ENCODE results near the gene VWA5A.

VWA5A gene

GRCh38 chr11:124170801-124171586 lies 55.7 kb downstream of the VWA5A start:
- no peak for DNase-seq (ENCODE audit: low spot score)

- DNase-seq (ENCODE audit: low spot score) = no peak
These were observed 56.9 kb downstream of the VWA5A start for GRCh38 chr11:124172101-124172500.

- no peak for DNase-seq (ENCODE audit: low spot score)
These were observed 57.3 kb downstream of the VWA5A start for GRCh38 chr11:124172599-124172998.

GRCh38 chr11:124174001-124174583 lies 58.8 kb downstream of the VWA5A start:
- no peak for DNase-seq (ENCODE audit: low spot score)

GRCh38 chr11:124176925-124177715 lies 61.9 kb downstream of the VWA5A start:
- no peak for DNase-seq (ENCODE audit: low spot score)

- DNase-seq (ENCODE audit: low spot score) = no peak
These were observed 64.1 kb downstream of the VWA5A start for GRCh38 chr11:124179310-124179709.

GRCh38 chr11:124183068-124183467 lies 67.8 kb downstream of the VWA5A start, which contains the start of gene OR10D3:
Gene OR10D3, plus strand, starts transcription at chr11:124183345. Its CDS starts 1,925 bp downstream, at chr11:124185270.
- no peak for DNase-seq (ENCODE audit: low spot score)

GRCh38 chr11:124190298-124191139 lies 75.3 kb downstream of the VWA5A start:
- no peak for DNase-seq (ENCODE audit: low spot score)

- DNase-seq (ENCODE audit: low spot score) = no peak
These were observed 78.2 kb downstream of the VWA5A start for GRCh38 chr11:124193221-124194010.

GRCh38 chr11:124194293-124195188 lies 79.3 kb downstream of the VWA5A start:
- no peak for DNase-seq (ENCODE audit: low spot score)

- DNase-seq (ENCODE audit: low spot score) = peak; percentile 76
These were observed 80.0 kb downstream of the VWA5A start for GRCh38 chr11:124195189-124195734.

All from hematopoietic multipotent progenitor cell treated with erythropoietin and hydrocortisone succinate and interleukin-3 and kit ligand, for 15 days (in vitro differentiated cells).